Hepatocyte (in vitro differentiated cells): Measurements from ENCODE around the gene CHPT1. TPM values are rescaled to one million over a fixed set of nuclear protein-coding genes. Genes with fewer than 3 reads are reported as not detected.
"Not testable (repeated sequence)": the region's sequence is repeated elsewhere in the genome, so short reads cannot be mapped to it uniquely, and the experiment has no call there.

Source experiments
- DNase-seq: peaks from one replicate; pipeline ENCODE4 v3.0.0-alpha.2; 2016; ENCODE audit warnings: low spot score
- H2AFZ ChIP-seq: fragments of 200-600 bp; sonication (generic); 2 replicates; pipeline ENCODE4 v1.6.0; 2016; ENCODE audit warnings: antibody characterized with exemption, mild to moderate bottlenecking
- H3K27ac ChIP-seq: fragments of 200-600 bp; sonication (generic); 2 replicates; pipeline ENCODE4 v1.5.1; 2016; ENCODE audit warnings: mild to moderate bottlenecking
- H3K27me3 ChIP-seq: fragments of 200-600 bp; sonication (generic); 2 replicates; pipeline ENCODE4 v1.6.1; 2016
- H3K36me3 ChIP-seq: fragments of 200-600 bp; sonication (generic); replicated peaks from 2 replicates; pipeline ENCODE4 v1.5.1; 2016; ENCODE audit warnings: low read depth; ENCODE audit not compliant: insufficient read depth
- H3K4me1 ChIP-seq: fragments of 200-600 bp; sonication (generic); 2 replicates; pipeline ENCODE4 v1.5.1; 2016; ENCODE audit warnings: mild to moderate bottlenecking, moderate library complexity; ENCODE audit not compliant: insufficient read depth
- H3K4me2 ChIP-seq: fragments of 200-600 bp; sonication (generic); 2 replicates; pipeline ENCODE4 v1.6.0; 2016
- H3K4me3 ChIP-seq: fragments of 200-600 bp; sonication (generic); 2 replicates; pipeline ENCODE4 v1.5.1; 2016; ENCODE audit warnings: mild to moderate bottlenecking
- H3K79me2 ChIP-seq: fragments of 200-600 bp; sonication (generic); 2 replicates; pipeline ENCODE4 v1.6.0; 2017; ENCODE audit warnings: mild to moderate bottlenecking
- H3K9me2 ChIP-seq: fragments of 200-600 bp; sonication (generic); replicated peaks from 2 replicates; pipeline ENCODE4 v1.6.0; 2017; ENCODE audit warnings: mild to moderate bottlenecking; ENCODE audit not compliant: insufficient read depth
- H3K9me3 ChIP-seq: fragments of 200-600 bp; sonication (generic); 2 replicates; pipeline ENCODE4 v1.5.1; 2016; ENCODE audit warnings: low read depth, mild to moderate bottlenecking
- H4K20me1 ChIP-seq: fragments of 200-600 bp; sonication (generic); 2 replicates; pipeline ENCODE4 v1.6.0; 2016; ENCODE audit warnings: mild to moderate bottlenecking; ENCODE audit not compliant: insufficient read depth, poor library complexity, severe bottlenecking
- CTCF ChIP-seq: fragments of 200-600 bp; sonication (generic); IDR thresholded peaks from 2 replicates; pipeline ENCODE4 v1.5.1; 2016; ENCODE audit warnings: antibody characterized with exemption, mild to moderate bottlenecking; ENCODE audit not compliant: poor library complexity
- EZH2 ChIP-seq: fragments of 200-600 bp; sonication (generic); IDR thresholded peaks from 2 replicates; pipeline ENCODE4 v1.6.1; 2016; ENCODE audit warnings: antibody characterized with exemption, mild to moderate bottlenecking, borderline replicate concordance
- EZH2phosphoT487 ChIP-seq: fragments of 200-600 bp; sonication (generic); IDR thresholded peaks from one replicate; pipeline ENCODE4 v1.6.1; 2018; ENCODE audit warnings: antibody characterized with exemption, mild to moderate bottlenecking, low read depth, moderate library complexity; ENCODE audit not compliant: unreplicated experiment, severe bottlenecking
- whole genome bisulfite sequencing: methylation state at CpG from one replicate; pipeline ENCODE4 v1.1.6; 2016; ENCODE audit warnings: low lambda C conversion rate; ENCODE audit errors: missing lambda C conversion rate; 5-methylcytosine and 5-hydroxymethylcytosine counted together
- polyA plus RNA-seq: library from polyadenylated mRNA; unstranded; fragments of >200 nt; fragmentation: Nextera tagmentation; extraction: Ambion mirVana; gene quantifications from 2 replicates; pipeline ENCODE4 v1.2.1, GENCODE V29; 2016
- total RNA-seq: library from RNA; depleted of rRNA; stranded (reverse); fragments of >200 nt; gene quantifications from 2 replicates; pipeline ENCODE4 v1.2.3, GENCODE V29; 2014

The CHPT1 gene
- total and polyA plus RNA-seq, 2 experiments from 2014 or later = 92.3 to 127 TPM

- TF ChIP-seq EZH2phosphoT487 = no peak
- no peak for TF ChIP-seq CTCF
- no peak for TF ChIP-seq EZH2
- no peaks in the 10 kb centered on the region for H3K36me3 ChIP-seq
- H3K27me3 ChIP-seq = no peaks in the 10 kb centered on the region
- 35% methylated on average over 2 of the region's 2 CpGs for WGBS
- no peaks in the 10 kb centered on the region for H4K20me1 ChIP-seq
- H3K9me3 ChIP-seq = no peaks in the 10 kb centered on the region
- no peak overlapping the region for H3K4me2 ChIP-seq
- H2AFZ ChIP-seq = no peak overlapping the region
- H3K27ac ChIP-seq = no peak overlapping the region
- no peaks in the 10 kb centered on the region for H3K4me1 ChIP-seq
- H3K9me2 ChIP-seq = no peaks in the 10 kb centered on the region
- DNase-seq = no peak
- H3K79me2 ChIP-seq = no peaks in the 10 kb centered on the region
- no peak overlapping the region for H3K4me3 ChIP-seq
Measured at GRCh38 chr12:101733166-101733565, 35.7 kb downstream of the CHPT1 start.

GRCh38 chr12:101734482-101734881, 37.0 kb downstream of the CHPT1 start:
- 94% methylated on average over 5 of the region's 5 CpGs for WGBS
- not testable (repeated sequence) for H3K4me2 ChIP-seq, H3K4me1 ChIP-seq, H3K27me3 ChIP-seq, DNase-seq, H2AFZ ChIP-seq, H3K36me3 ChIP-seq, H3K9me3 ChIP-seq, H3K79me2 ChIP-seq, H4K20me1 ChIP-seq, H3K27ac ChIP-seq, H3K9me2 ChIP-seq, H3K4me3 ChIP-seq

GRCh38 chr12:101737476-101737875, 40.0 kb downstream of the CHPT1 start:
- no peaks in the 10 kb centered on the region for H4K20me1 ChIP-seq
- WGBS = 86% methylated on average over 6 of the region's 6 CpGs
- no peaks in the 10 kb centered on the region for H3K36me3 ChIP-seq
- no peaks in the 10 kb centered on the region for H3K27me3 ChIP-seq
- H3K9me3 ChIP-seq = no peaks in the 10 kb centered on the region
- DNase-seq = no peak
- no peak overlapping the region for H2AFZ ChIP-seq
- H3K4me2 ChIP-seq = no peak overlapping the region
- H3K27ac ChIP-seq = no peak overlapping the region
- H3K9me2 ChIP-seq = no peaks in the 10 kb centered on the region
- H3K4me1 ChIP-seq = no peaks in the 10 kb centered on the region
- no peaks in the 10 kb centered on the region for H3K79me2 ChIP-seq
- no peak overlapping the region for H3K4me3 ChIP-seq
- TF ChIP-seq EZH2 (no peak), EZH2phosphoT487 (no peak), CTCF (no peak)

DNA sequence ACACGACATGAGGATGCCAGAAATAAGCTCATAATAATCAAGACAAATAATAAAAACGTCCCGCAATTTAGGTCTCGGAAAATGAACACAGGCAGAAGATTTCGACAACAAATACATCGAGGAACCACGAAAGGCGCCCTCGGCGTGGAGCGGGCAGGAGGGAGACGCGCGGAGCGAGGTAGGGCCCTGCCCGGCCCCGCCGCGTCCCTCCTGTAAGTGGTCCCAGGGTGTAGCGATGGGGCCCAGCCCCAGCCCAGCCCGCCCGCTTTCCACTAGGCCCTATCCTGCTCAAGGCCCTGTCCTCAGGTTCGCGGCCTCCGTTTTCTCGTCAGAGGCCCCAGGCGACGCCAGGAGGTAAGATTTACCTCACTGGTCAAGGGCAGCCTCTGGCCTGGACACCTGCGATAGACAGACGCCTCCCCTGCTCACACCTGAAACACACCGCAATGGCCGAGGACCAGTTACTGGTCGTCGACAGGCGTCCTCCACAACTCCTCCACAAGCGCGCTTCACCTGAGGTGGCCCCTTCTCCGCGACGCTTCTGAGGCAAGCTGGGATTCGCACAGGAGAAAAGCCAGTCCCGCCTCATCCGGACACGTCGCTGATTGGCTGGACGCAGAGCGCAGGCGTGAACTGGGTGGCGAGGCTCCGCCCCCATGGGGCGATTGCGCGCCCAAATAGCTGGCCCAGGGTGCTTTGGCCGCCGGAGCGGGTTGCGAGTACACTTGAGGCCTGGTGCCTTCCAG, 41.7 kb downstream of the CHPT1 start, which contains the start of gene SYCP3:
SYCP3 (minus strand) TSS at position 543 of the 746 bp plus-strand sequence. CDS start 1,527 bp downstream, outside the sequence.
- WGBS = 98% methylated on average over 55 of the region's 57 CpGs
- Histone ChIP-seq H3K4me1 (no peaks in the 10 kb centered on the region), H3K9me3 (no peaks in the 10 kb centered on the region), H3K79me2 (no peaks in the 10 kb centered on the region), H4K20me1 (no peaks in the 10 kb centered on the region), H3K4me2 (no peak within 1 kb of the TSS), H2AFZ (no peak within 1 kb of the TSS), H3K36me3 (no peaks in the 10 kb centered on the region), H3K9me2 (no peaks in the 10 kb centered on the region), H3K4me3 (no peak within 1 kb of the TSS), H3K27me3 (no peaks in the 10 kb centered on the region), H3K27ac (no peak within 1 kb of the TSS)
- TF ChIP-seq EZH2 (no peak), CTCF (no peak), EZH2phosphoT487 (no peak)
- no peak for DNase-seq
